Measurements from ENCODE around the gene RNF4.
"Not testable (repeated sequence)": the region's sequence is repeated elsewhere in the genome, so short reads cannot be mapped to it uniquely, and the experiment has no call there.

RNF4 gene

DNA sequence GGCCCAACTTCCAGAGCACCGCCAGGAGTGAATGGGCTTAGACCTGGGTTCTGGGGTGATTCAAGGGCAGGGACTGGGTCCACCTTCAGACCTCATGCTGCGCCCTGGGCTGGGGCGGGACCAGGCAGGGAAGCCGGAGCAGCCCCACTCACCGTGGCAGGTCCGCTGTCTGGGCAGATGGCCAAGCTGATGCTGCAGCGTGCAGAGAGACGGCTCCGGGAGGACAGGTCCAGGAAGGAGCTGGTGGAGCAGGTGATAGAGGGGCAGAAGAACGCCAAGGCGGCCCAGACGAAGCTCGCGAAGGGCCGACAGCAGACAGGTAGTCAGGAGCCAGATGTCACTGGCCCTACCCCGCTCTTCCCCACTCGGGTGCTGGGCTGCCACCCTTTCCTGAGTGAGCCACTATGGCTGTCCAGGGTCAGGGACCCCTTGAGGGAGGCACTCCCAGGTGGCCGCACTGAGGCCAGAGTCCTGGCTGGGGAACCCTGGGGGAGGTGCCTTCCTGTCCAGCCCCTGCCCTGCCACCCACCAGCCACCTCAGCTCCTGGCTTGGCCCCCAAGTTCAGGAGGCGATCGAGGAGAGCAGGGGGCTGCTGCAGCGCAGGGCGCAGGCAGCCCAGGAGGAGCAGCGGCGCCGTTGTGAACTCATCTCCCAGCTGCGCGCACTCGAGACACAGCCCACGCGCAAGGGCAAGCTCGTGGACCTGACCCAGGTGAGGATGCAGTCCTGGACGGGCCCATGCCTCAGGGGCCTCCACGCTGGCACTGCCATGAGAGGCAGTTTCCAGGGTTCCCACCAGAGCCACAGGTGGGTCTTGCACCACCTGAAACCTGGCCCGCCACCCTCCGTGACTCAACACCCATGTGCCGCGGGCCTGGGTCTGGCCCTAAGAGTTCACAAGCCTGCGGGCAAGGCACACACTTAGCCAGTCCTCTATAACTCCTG, 10.1 kb upstream of the RNF4 start:
- DNase-seq = no peak

DNA sequence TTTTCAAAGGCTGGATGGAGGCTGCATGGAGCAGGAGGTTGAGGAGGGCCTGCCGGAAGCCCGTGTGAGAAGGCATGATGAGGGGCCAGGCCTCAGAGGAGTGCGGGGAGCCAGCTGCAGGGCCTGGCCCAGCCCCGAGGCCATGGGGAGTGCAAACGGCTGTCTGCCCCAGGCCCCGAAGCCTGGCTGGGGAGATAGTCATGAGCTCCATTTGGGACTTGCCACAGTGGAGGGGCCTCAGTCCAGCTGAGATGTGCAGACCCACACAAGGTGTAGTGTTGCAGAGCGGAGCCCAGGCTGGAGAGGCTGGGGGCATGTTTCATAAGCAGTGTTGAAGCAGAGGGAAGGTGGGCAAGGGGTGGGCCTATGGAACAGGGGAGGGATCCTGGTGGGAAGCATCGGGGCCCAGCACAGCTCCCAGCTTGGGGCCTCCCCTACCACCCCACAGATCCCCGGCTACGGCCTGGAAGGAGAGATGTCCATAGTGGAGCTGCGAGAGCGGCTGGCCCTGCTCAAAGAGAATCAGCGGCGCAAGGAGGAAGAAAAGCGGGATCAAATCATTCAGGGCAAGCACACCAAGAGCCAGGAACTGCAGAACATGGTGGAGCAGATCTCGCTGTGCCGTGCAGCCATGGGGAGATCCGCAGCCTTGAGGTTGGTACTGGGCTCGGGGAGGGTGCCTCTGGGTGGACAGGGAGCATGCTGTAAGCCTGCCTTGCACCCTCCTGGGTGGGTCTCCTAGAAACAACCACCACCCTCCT, 9.1 kb upstream of the RNF4 start:
- DNase-seq = no peak

GRCh38 chr4:2461246-2461960, 7.5 kb upstream of the RNF4 start:
- DNase-seq = no peak

- DNase-seq = peak; percentile 80
Observed at GRCh38 chr4:2462218-2462991, 6.5 kb upstream of the RNF4 start.

DNA sequence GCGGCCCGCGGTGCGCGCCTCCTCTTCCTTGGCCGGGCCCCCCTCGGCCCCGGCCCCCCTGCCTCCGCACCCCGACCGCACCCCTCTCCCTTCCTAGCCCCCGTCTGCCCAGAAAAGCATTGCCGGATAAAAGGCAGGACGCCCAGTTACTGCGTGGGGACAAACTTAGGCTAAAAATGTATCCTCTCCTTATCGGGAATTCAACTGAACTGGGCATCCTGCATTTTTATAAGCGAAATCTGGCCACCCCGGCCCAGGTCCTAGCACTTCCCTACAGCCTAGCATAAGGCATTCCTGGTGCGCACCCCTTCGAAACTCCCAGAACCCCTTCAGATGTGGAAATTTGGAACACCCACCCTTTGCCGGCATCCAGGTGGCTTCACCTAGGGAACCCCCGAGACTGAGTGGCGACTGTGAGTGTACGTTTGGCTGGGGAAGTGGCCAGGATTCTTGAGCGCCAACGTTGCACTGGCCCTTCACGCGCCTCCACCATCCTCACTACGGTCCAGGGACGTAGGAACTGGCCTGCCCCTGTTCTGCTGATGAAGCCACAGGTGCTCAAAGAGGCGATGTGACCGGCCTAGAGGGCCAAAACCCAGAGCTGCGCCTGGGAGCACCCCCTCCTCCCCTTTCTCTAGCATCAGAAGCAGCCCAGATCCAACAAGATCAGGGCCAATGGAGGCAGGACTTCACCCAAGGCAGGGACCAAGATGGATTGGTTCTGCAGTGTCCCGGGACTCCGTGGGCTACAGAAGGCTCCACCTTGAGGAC, 5.7 kb upstream of the RNF4 start:
- DNase-seq = no peak

DNA sequence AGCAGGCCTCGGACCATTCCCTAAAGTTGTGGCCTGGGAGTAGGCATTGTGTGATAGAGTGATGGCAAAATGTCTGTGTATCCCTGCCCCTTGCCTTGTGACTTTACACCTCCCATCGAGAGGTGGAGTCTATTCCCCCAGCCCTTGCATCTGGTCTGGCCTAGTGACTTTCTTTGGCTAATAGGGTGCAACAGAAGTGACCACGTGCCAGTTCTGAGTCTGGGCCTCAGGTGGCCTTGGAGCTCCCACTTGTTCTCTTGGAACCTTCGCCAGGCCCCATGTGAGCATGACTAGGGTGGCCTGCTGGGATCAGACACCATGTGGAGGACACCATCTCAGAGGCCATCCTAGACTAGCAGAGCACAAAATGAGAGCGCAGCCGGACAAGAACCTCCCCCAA, 3.9 kb upstream of the RNF4 start:
- no peak for DNase-seq

DNA sequence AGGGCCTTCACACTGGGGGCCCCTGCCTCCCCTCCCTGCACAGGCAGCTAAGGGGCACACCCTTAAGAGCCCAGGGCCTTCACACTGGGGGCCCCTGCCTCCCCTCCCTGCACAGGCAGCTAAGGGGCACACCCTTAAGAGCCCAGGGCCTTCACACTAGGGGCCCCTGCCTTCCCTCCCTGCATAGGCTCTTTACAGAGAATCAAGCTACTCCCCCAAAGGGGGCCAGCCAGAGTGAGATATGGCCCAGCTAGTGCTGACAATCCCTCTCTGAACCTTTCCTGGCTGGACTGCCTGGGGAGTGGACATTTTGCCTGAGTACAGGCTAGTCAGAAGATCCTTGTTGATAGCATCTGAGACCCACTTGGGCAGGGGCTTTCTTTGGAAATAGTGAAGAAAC, 3.4 kb upstream of the RNF4 start:
- DNase-seq = not testable (repeated sequence)

GRCh38 chr4:2469192-2469984, 482 bp downstream of the RNF4 start:
- DNase-seq = peak; percentile 88

DNA sequence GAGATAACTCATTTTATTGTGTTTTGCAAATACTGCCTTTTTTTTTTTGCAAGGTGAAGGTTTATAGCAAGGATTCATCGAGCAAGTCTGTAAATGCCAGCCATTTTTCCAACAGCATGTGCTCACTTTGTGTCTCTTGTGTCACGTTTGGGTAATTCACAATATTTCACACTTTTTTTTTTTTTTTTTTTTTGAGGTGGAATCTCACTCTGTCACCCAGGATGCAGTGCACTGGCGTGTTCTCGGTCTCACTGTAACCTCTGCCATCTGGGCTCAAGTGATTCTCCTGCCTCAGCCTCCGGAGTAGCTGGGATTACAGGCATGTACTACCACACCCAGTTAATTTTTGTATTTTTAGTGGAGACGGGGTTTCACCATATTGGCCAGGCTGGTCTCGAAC, 1.9 kb downstream of the RNF4 start:
- no peak for DNase-seq

GRCh38 chr4:2472187-2472586, 3.3 kb downstream of the RNF4 start:
- no peak for DNase-seq

- DNase-seq = no peak
Observed at GRCh38 chr4:2478229-2478628, 9.3 kb downstream of the RNF4 start.

GRCh38 chr4:2480649-2481048, 11.7 kb downstream of the RNF4 start:
- no peak for DNase-seq

DNA sequence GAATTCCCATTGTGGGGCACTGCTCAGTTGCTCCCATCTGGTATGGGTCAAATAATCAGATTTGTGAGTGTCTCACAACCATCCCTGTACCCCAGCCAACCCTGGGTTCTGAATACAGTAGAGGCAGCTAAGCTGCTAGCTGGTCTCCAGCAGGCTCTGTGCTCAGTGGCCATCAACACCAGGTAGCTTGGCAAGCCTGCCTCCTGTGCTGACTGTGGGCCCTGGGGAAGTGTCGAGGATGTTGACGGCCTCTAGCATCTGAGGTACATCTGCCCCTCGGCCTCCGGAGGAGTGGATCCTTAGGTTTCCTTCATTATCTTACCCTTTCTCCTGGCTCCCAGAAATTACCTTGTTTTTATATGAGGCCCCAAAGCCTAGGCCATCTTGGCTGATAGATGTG, 13.3 kb downstream of the RNF4 start:
- DNase-seq = no peak

- no peak for DNase-seq
Observed at GRCh38 chr4:2482693-2483092, 13.8 kb downstream of the RNF4 start.

DNA sequence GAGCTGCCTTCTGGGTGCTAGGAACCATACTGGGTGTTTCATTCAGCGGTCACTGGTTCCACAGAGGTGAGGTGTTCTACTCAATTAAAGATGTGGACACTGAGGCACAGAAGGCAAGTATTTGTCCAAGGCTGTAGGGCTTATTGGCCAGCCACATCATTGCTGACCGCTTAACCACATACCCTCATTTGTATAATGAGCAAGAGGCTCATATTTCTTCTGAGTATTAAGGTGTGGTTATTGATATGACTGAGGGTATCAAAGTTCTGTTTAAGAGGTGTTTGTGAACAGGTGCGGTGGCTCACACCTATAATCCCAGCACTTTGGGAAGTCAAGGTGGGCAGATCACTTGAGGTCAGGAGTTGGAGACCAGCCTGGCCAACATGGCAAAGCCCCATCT, 14.3 kb downstream of the RNF4 start:
- DNase-seq = no peak

DNA sequence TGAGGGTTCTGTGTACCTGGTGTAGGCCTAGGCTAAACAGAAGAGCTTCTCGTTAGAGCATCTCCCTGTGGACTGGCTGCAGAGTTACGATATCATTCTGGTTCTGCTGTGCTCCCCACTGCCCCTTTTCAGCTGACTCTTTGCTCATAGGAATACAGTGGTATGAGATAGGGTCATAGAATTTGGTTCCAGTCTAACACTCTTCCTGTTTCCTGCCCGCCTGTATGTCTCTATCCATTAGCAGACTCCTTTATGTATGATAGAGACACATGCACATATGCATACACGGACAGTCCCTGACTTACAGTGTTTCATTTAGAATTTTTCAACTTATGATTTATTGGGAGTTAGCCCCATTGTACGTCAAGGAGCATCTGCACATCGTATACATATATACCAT, 15.3 kb downstream of the RNF4 start:
- no peak for DNase-seq

GRCh38 chr4:2484993-2485392, 16.1 kb downstream of the RNF4 start:
- peak; percentile 73 for DNase-seq

DNA sequence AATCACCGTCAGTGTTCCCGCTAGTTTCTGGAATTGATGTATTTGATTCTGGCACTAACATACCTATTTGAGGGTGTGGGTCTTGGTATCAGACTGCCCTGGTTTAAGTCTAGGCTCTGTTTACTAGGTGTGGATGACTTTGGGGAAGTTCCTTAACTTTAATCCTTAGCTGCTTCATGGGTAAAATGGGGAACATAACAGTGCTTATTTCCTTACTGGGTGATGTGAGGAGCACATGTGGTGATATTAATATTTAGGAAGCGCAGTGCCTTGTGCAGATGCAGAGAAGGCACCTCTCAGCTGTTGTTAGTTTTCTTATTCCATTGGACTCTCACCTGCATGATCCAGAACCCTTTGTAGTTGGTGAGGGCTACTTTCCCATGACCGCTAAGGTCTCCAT, 17.1 kb downstream of the RNF4 start:
- DNase-seq = no peak

GRCh38 chr4:2486981-2487380, 18.1 kb downstream of the RNF4 start:
- no peak for DNase-seq

DNA sequence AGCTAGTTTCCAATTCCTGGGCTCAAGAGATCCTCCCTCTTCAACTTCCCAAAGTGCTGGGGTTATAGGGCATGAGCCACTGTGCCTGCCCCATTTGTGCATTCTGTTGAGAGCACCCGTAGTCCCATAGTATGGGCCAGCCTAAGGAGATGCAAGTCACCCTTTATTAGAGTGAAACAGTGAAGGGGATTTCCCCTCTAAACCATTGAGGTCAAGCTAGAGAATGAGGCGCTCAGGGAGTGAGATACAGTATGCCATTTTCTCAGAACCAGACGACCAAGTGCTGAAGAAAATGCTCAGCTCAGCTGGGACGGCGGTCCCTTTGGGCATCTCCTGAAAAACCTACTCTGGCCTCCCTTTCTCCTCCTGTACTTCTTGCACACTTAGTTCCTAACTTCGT, 18.7 kb downstream of the RNF4 start:
- no peak for DNase-seq
